ENCODE measurements around the gene GPC1. TPM values are rescaled to one million over a fixed set of nuclear protein-coding genes. Genes with fewer than 3 reads are reported as not detected.

The GPC1 gene
- total and polyA plus RNA-seq, 10 of the 15 experiments (the other 5 are each of a cell fraction or from before 2014, with no cell fraction given): 0.06 to 0.77 (median 0.23) TPM; not detected in 3

- TF ChIP-seq MLLT1 (IDR thresholded peaks at IDR 0.05) (no peak), NRF1 (conservative IDR thresholded peaks at IDR 0.05; ENCODE audit: low read depth, low read length) (no peak), NFXL1 (IDR thresholded peaks at IDR 0.05; ENCODE audit: borderline replicate concordance) (no peak)
Observed at GRCh38 chr2:240481720-240482119, 46.3 kb downstream of the GPC1 start (continued).

GRCh38 chr2:240482141-240482540 lies 46.7 kb downstream of the GPC1 start:
- Histone ChIP-seq H3K9ac (ENCODE audit: control insufficient read depth, insufficient read depth, low read length) (no peak overlapping the region), H3K79me2 (ENCODE audit: control insufficient read depth, insufficient read depth, low read length) (no peaks in the 10 kb centered on the region), H2AFZ (ENCODE audit: control insufficient read depth, low read depth, low read length) (no peak overlapping the region), H3K4me1 (ENCODE audit: control insufficient read depth, insufficient read depth, low read length) (no peaks in the 10 kb centered on the region), H4K20me1 (ENCODE audit: control insufficient read depth, insufficient read depth) (no peaks in the 10 kb centered on the region), H3K9me3 (replicated peaks; ENCODE audit: control insufficient read depth, insufficient read depth, low read length) (no peaks in the 10 kb centered on the region), H3K36me3 (ENCODE audit: control insufficient read depth in 2 of 2, insufficient read depth in 2 of 2, low read length in 1 of 2) (no peaks in the 10 kb centered on the region), H3K27me3 (replicated peaks in 1 of 2; ENCODE audit: control insufficient read depth in 2 of 2, insufficient read depth in 2 of 2, low read length in 1 of 2) (no peaks in the 10 kb centered on the region), H3K4me2 (ENCODE audit: control insufficient read depth, insufficient read depth) (no peak overlapping the region), H3K27ac (ENCODE audit: control insufficient read depth, insufficient read depth) (no peak overlapping the region), H3K4me3 (no peak overlapping the region)
- in situ Hi-C loops (cut with MboI): no loop called here
- POLR2A ChIA-PET: no interaction called here
- CTCF ChIA-PET: no interaction called here
- WGBS (ENCODE audit: insufficient coverage, insufficient replicate concordance, low lambda C conversion rate, missing lambda C conversion rate): 77% methylated on average over 11 of the region's 11 CpGs
- DNase-seq (ENCODE audit: low read depth, low spot score): no peak
- no peak for ATAC-seq
- SMC1A ChIA-PET (ENCODE audit: uncharacterized antibody, unreplicated experiment): no interaction called here
- no peak for FAIRE-seq
- intact Hi-C loops (cut with micrococcal nuclease; ENCODE audit: unreplicated experiment): no loop called here
- BruUV-seq (replicated peaks): no TSS peak
- RAD21 ChIA-PET (ENCODE audit: unreplicated experiment): no interaction called here
- TF ChIP-seq MLLT1 (IDR thresholded peaks at IDR 0.05) (no peak), NR2C2 (IDR thresholded peaks at IDR 0.05; ENCODE audit: borderline replicate concordance, control insufficient read depth, insufficient read length, low read depth) (no peak), NBN (IDR thresholded peaks at IDR 0.05) (no peak), ZNF274 (IDR thresholded peaks at IDR 0.05; ENCODE audit: insufficient read depth, insufficient read length) (no peak), RFX5 (IDR thresholded peaks at IDR 0.05; ENCODE audit: low read depth, low read length) (no peak), NFYB (IDR thresholded peaks at IDR 0.05; ENCODE audit: insufficient read depth, low read depth, low read length) (no peak), ZZZ3 (IDR thresholded peaks at IDR 0.05; ENCODE audit: control insufficient read depth, insufficient read length, low read depth) (no peak), POU2F2 (IDR thresholded peaks at IDR 0.05; ENCODE audit: borderline replicate concordance, low read depth, low read length) (no peak), TCF7 (IDR thresholded peaks at IDR 0.05; ENCODE audit: borderline replicate concordance) (no peak), PML (IDR thresholded peaks at IDR 0.05; ENCODE audit: low read length) (no peak), SREBF1 (IDR thresholded peaks at IDR 0.05; ENCODE audit: low read length) (no peak), IKZF2 (IDR thresholded peaks at IDR 0.05) (no peak), E2F4 (IDR thresholded peaks at IDR 0.05; ENCODE audit: low read depth, low read length) (no peak), FOXK2 (IDR thresholded peaks at IDR 0.05) (no peak), CEBPZ (IDR thresholded peaks at IDR 0.05; ENCODE audit: low read depth, low read length) (no peak), MTA3 (IDR thresholded peaks at IDR 0.05; ENCODE audit: borderline replicate concordance, low read length) (no peak), HDGF (IDR thresholded peaks at IDR 0.05) (no peak)
